Cardiac muscle cell (in vitro differentiated cells and primary cell): ENCODE results near the gene GORASP2. TPM values are rescaled to one million over a fixed set of nuclear protein-coding genes. Genes with fewer than 3 reads are reported as not detected.

Experiments
- DNase-seq, 2 donors: peaks; one replicate each; pipeline versions ENCODE4 v3.0.0 to v3.0.0-alpha.2; 2010 to 2017; ENCODE audit warnings: low read depth in 1 of 2, low spot score in 1 of 2
- H3K27ac ChIP-seq: fragments of 200-600 bp; sonication (generic); 2 replicates; pipeline ENCODE4 v1.5.1; 2016
- H3K27me3 ChIP-seq: fragments of 200-600 bp; sonication (generic); 2 replicates; pipeline ENCODE4 v1.6.0; 2016; ENCODE audit warnings: control low read depth
- H3K36me3 ChIP-seq: fragments of 200-600 bp; sonication (generic); 2 replicates; pipeline ENCODE4 v1.5.1; 2016; ENCODE audit warnings: control low read depth
- H3K4me1 ChIP-seq: fragments of 200-600 bp; sonication (generic); 2 replicates; pipeline ENCODE4 v1.8.1; 2017; ENCODE audit warnings: low read depth, mild to moderate bottlenecking, mixed run types
- H3K4me3 ChIP-seq: fragments of 200-600 bp; sonication (generic); 2 replicates; pipeline ENCODE4 v1.5.1; 2016; ENCODE audit warnings: mild to moderate bottlenecking
- H3K9me3 ChIP-seq: fragments of 200-600 bp; sonication (generic); 2 replicates; pipeline ENCODE4 v1.5.1; 2017; ENCODE audit warnings: low read depth, mild to moderate bottlenecking, control low read depth
- CTCF ChIP-seq: IDR thresholded peaks from 2 replicates; pipeline ENCODE4 v1.5.1; 2012; ENCODE audit warnings: low read depth, mild to moderate bottlenecking, low read length
- polyA plus RNA-seq: library from polyadenylated mRNA; unstranded; fragments of >200 nt; fragmentation: Nextera tagmentation; extraction: Ambion mirVana; gene quantifications from 2 replicates; pipeline ENCODE4 v1.2.1, GENCODE V29; 2016
- total RNA-seq: library from RNA; depleted of rRNA; stranded (reverse); fragments of >200 nt; gene quantifications from 2 replicates; pipeline ENCODE4 v1.2.3, GENCODE V29; 2016

GORASP2 gene
- total and polyA plus RNA-seq, 2 experiments from 2014 or later, result 59.4 to 114 TPM

- no peak for DNase-seq
- TF ChIP-seq CTCF, result no peak
- Histone ChIP-seq H3K27ac (no peak overlapping the region), H3K4me3 (no peak overlapping the region), H3K36me3 (no peaks in the 10 kb centered on the region), H3K4me1 (peaks cover 10% of the 10 kb centered on the region), H3K9me3 (no peaks in the 10 kb centered on the region), H3K27me3 (no peaks in the 10 kb centered on the region)
Observed at GRCh38 chr2:170925923-170926322, 3.1 kb upstream of the GORASP2 start.

GRCh38 chr2:170926743-170927297 lies 2.2 kb upstream of the GORASP2 start:
- Histone ChIP-seq H3K27me3 (no peaks in the 10 kb centered on the region), H3K36me3 (no peaks in the 10 kb centered on the region), H3K9me3 (no peaks in the 10 kb centered on the region), H3K4me3 (no peak overlapping the region), H3K27ac (no peak overlapping the region), H3K4me1 (peaks cover 19% of the 10 kb centered on the region)
- no peak for TF ChIP-seq CTCF
- no peak for DNase-seq

- H3K9me3 ChIP-seq, result no peaks in the 10 kb centered on the region
- H3K4me3 ChIP-seq, result peak overlapping the region; percentile 21
- DNase-seq, result peak in 1 of 2 donors; percentile 6
- peaks cover 20% of the 10 kb centered on the region for H3K4me1 ChIP-seq
- peak overlapping the region; percentile 75 for H3K27ac ChIP-seq
- no peaks in the 10 kb centered on the region for H3K36me3 ChIP-seq
- H3K27me3 ChIP-seq, result no peaks in the 10 kb centered on the region
- TF ChIP-seq CTCF, result no peak
Observed at GRCh38 chr2:170928036-170928823, 823 bp upstream of the GORASP2 start.

GRCh38 chr2:170929686-170930050 lies 615 bp downstream of the GORASP2 start:
- H3K4me1 ChIP-seq, result peaks cover 20% of the 10 kb centered on the region
- no peaks in the 10 kb centered on the region for H3K27me3 ChIP-seq
- no peak for TF ChIP-seq CTCF
- DNase-seq, result peak; percentile 39 to 80
- H3K36me3 ChIP-seq, result no peaks in the 10 kb centered on the region
- peak overlapping the region; percentile 97 for H3K27ac ChIP-seq
- no peaks in the 10 kb centered on the region for H3K9me3 ChIP-seq
- H3K4me3 ChIP-seq, result peak overlapping the region; percentile 61

GRCh38 chr2:170930131-170930990 lies 1.3 kb downstream of the GORASP2 start:
- H3K4me3 ChIP-seq, result peak overlapping the region; percentile 61
- no peaks in the 10 kb centered on the region for H3K27me3 ChIP-seq
- no peaks in the 10 kb centered on the region for H3K9me3 ChIP-seq
- no peaks in the 10 kb centered on the region for H3K36me3 ChIP-seq
- H3K4me1 ChIP-seq, result peaks cover 20% of the 10 kb centered on the region
- no peak for TF ChIP-seq CTCF
- DNase-seq, result peak; percentile 13 to 46
- H3K27ac ChIP-seq, result peak overlapping the region; percentile 97
